NCI-H345 treated with DMSO at 0.1 percent for 48 hours (cell line): ENCODE measurements around the gene MEIOSIN.
A peak's percentile ranks its signal among the peaks of the same experiment; 100 is the strongest.

Experiments
- DNase-seq: peaks from one replicate; lab custom pipeline; 2025; ENCODE audit not compliant: unreplicated experiment; lab: John Stamatoyannopoulos, UW

MEIOSIN gene

GRCh38 chr19:45764945-45765701 is 31.9 kb downstream of the MEIOSIN start:
- no peak for DNase-seq

- no peak for DNase-seq
Measured at GRCh38 chr19:45765702-45766295, 32.6 kb downstream of the MEIOSIN start.

GRCh38 chr19:45766296-45766868 is 33.1 kb downstream of the MEIOSIN start:
- DNase-seq, result no peak

GRCh38 chr19:45766869-45767346 is 33.7 kb downstream of the MEIOSIN start:
- DNase-seq, result no peak

GRCh38 chr19:45767410-45767880 is 34.2 kb downstream of the MEIOSIN start:
- DNase-seq, result no peak

- DNase-seq, result no peak
Measured at GRCh38 chr19:45767881-45768654, 34.8 kb downstream of the MEIOSIN start.

GRCh38 chr19:45768655-45768983 is 35.4 kb downstream of the MEIOSIN start:
- DNase-seq, result no peak

GRCh38 chr19:45768984-45769782 is 35.9 kb downstream of the MEIOSIN start, which contains the start of gene SIX5:
SIX5 (minus strand) TSS chr19:45769252; CDS start chr19:45768844, 408 bp downstream.
- peak; percentile 80 for DNase-seq

- DNase-seq, result no peak
Measured at GRCh38 chr19:45769821-45770191, 36.6 kb downstream of the MEIOSIN start.

- DNase-seq, result peak; percentile 88
Measured at GRCh38 chr19:45770192-45771101, 37.2 kb downstream of the MEIOSIN start.

GRCh38 chr19:45771311-45771933 is 38.2 kb downstream of the MEIOSIN start:
- DNase-seq, result no peak

GRCh38 chr19:45772130-45772840 is 39.0 kb downstream of the MEIOSIN start:
- DNase-seq, result no peak

GRCh38 chr19:45772912-45773311 is 39.7 kb downstream of the MEIOSIN start:
- DNase-seq, result no peak

- DNase-seq, result no peak
Measured at GRCh38 chr19:45773384-45773783, 40.1 kb downstream of the MEIOSIN start.

GRCh38 chr19:45774765-45775164 is 41.5 kb downstream of the MEIOSIN start:
- no peak for DNase-seq

- no peak for DNase-seq
Measured at GRCh38 chr19:45777395-45777961, 44.2 kb downstream of the MEIOSIN start.

GRCh38 chr19:45778010-45778661 is 44.9 kb downstream of the MEIOSIN start:
- no peak for DNase-seq
